GM21360 (cell line): ENCODE data around the gene TMEM115.

Experiments used
- ATAC-seq: cut with Tn5 transposase; IDR thresholded peaks from one replicate; pipeline ENCODE4 v1.9.1; 2021; ENCODE audit warnings: mild to moderate bottlenecking, moderate library complexity; ENCODE audit not compliant: unreplicated experiment

TMEM115 gene

GRCh38 chr3:50378024-50378423 lies 18.7 kb upstream of the TMEM115 start:
- no peak for ATAC-seq

GRCh38 chr3:50375258-50375931 lies 16.1 kb upstream of the TMEM115 start:
- no peak for ATAC-seq

GRCh38 chr3:50374363-50375257 lies 15.3 kb upstream of the TMEM115 start:
- no peak for ATAC-seq

- no peak for ATAC-seq
These were observed 14.1 kb upstream of the TMEM115 start for GRCh38 chr3:50373146-50374051.

GRCh38 chr3:50372349-50372748 lies 13.0 kb upstream of the TMEM115 start:
- ATAC-seq, result no peak

GRCh38 chr3:50371133-50371685 lies 11.9 kb upstream of the TMEM115 start:
- ATAC-seq, result no peak

GRCh38 chr3:50370594-50370993 lies 11.3 kb upstream of the TMEM115 start:
- ATAC-seq, result no peak

- ATAC-seq, result no peak
These were observed 9.8 kb upstream of the TMEM115 start for GRCh38 chr3:50369012-50369670.

GRCh38 chr3:50365842-50366220 lies 6.5 kb upstream of the TMEM115 start:
- ATAC-seq, result no peak

- ATAC-seq, result peak; percentile 80
These were observed 5.9 kb upstream of the TMEM115 start for GRCh38 chr3:50365080-50365841.

GRCh38 chr3:50364573-50365079 lies 5.3 kb upstream of the TMEM115 start:
- peak; percentile 9 for ATAC-seq

- ATAC-seq, result peak; percentile 12
These were observed 414 bp upstream of the TMEM115 start for GRCh38 chr3:50359760-50360110.

GRCh38 chr3:50358355-50358910 lies 888 bp downstream of the TMEM115 start:
- ATAC-seq, result no peak

GRCh38 chr3:50357481-50357880 lies 1.8 kb downstream of the TMEM115 start:
- ATAC-seq, result no peak

- no peak for ATAC-seq
These were observed 2.8 kb downstream of the TMEM115 start for GRCh38 chr3:50356553-50356952.

- ATAC-seq, result no peak
These were observed 3.3 kb downstream of the TMEM115 start for GRCh38 chr3:50355829-50356552.

- ATAC-seq, result no peak
These were observed 4.5 kb downstream of the TMEM115 start for GRCh38 chr3:50354850-50355249.

- ATAC-seq, result no peak
These were observed 5.0 kb downstream of the TMEM115 start for GRCh38 chr3:50354186-50354764.
